Suprapubic skin (tissue), 4 donors: Measurements from ENCODE around the gene PRSS33.

Experiments
- CTCF ChIP-seq, 2 donors: fragments of 200-600 bp in 1 of 2; fragments of 450-650 bp in 1 of 2; sonication (generic) in 1 of 2; IDR thresholded peaks; one replicate each; pipeline ENCODE4 v1.5.1; 2016 to 2019; ENCODE audit warnings: antibody characterized with exemption in 2 of 2, mild to moderate bottlenecking in 1 of 2, moderate library complexity in 1 of 2
- POLR2A ChIP-seq, 2 donors: fragments of 450-650 bp; IDR thresholded peaks; one replicate each; pipeline ENCODE4 v1.6.1; 2017; ENCODE audit warnings: antibody characterized with exemption in 2 of 2, mild to moderate bottlenecking in 2 of 2, moderate library complexity in 2 of 2
- POLR2AphosphoS5 ChIP-seq, 3 donors: sonication (generic); formaldehyde crosslinking; IDR thresholded peaks; one replicate each; pipeline ENCODE4 v1.6.1; 2017; ENCODE audit warnings: antibody characterized with exemption in 3 of 3

- TF ChIP-seq POLR2A (IDR thresholded peaks at IDR 0.05) (no peak), CTCF (IDR thresholded peaks at IDR 0.05) (no peak), POLR2AphosphoS5 (IDR thresholded peaks at IDR 0.05) (no peak)
These were observed 25.9 kb downstream of the PRSS33 start for GRCh38 chr16:2761472-2761871.
